ENCODE measurements around the gene SIGLEC10.

Gene SIGLEC10

DNA sequence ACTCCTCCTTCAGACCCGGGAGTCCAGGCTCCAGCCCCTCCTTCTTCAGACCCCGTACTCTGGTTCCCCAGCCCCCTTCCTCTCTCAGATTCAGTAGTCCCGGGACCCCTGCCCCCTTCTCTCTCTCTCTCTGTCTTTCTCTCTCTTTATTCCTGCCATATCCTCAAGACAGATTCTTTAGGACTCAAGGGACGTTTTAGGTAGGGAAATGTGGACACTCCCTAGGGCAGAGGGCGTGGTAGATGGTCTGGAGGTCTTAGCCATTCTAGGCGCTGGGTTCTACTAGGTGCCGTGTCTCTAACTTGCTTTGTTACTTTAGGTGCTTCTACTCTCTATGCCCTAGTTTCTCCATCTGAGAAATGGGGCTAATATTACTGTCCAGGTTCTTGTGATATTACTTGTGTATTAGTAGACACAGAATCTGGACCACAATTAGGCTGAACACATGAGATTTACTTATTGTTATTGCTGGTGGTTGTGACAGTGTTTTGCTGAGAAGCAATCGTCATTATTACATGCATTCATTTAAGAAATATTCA, 26.3 kb downstream of the SIGLEC10 start:
- DNase-seq: no peak

DNA sequence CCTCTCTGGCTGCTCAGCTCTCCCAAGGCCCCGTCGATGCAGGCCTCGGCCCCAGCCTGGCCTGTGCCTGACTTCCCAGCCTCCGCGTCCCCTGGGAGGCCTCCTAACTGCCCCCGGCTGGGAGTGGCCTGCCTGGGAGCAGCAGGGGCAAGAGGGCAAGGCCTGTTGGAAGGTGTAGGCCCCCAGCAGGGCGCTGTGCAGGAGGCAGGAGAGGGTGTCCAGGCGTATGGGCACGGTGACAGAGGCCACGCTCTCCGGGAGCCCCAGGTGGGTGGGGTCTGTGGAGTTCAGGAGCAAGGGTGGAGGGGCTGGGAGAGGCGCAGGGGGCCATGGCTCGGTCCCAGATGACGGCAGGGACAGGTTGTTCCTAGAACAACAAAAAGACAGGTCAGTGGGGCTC, 28.3 kb downstream of the SIGLEC10 start:
- DNase-seq: no peak

DNA sequence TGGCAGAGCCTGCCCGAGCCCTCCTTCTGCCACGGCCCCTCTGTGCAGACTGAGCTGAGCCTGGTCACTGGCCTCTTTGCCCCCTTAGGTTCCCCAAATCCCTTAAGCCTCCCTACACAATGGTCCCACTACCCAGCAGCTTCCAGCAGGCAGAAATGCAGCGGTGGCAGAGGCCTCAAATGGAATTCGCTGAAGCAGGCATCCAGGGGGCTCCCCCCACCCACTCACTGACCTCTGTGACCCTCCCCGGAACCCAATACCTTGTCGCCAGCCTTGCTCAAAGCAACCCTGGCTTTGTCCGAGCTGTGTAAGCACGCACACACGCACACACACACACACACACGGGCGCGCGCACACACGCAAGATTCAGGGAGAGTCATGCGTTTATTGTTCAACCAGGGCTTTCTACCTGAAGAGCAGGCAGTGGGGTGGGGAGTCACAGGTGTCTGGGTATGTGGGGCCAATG, 29.5 kb downstream of the SIGLEC10 start, which contains the start of gene LIM2:
TSS of gene LIM2 (minus strand) at position 51 of the 466 bp plus-strand sequence. CDS start 531 bp downstream, outside the sequence.
- DNase-seq: no peak

DNA sequence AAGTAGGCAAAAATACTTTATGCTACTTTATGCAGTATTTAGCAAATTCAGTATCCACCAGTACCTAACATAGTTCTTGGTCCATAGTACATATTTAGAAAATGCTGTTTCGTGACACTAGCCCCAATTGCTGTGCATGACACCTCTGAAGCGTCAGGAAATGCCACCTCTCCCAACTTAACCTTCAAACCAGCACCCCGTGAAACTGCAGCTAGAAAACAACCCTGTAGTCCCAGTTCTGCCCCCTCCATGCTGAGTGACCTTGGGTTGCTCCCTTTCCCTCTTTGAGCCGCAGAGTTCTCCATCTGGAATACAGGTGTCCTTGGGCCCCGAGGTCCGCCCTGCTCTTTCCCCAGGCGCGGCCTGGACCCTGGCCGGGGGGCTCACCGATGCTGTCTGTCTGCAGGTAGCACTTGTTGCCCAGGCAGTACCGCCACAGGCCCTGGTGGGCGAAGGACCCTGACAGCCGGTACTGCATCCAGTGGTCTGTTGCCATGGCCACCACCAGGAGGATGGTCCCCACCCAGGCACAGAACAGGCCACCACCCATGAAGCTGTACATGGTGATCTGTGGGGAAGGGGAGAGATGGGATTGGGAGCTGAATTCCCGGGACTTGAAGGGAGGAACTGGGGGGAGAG, 30.4 kb downstream of the SIGLEC10 start:
- DNase-seq: peak; percentile 39

DNA sequence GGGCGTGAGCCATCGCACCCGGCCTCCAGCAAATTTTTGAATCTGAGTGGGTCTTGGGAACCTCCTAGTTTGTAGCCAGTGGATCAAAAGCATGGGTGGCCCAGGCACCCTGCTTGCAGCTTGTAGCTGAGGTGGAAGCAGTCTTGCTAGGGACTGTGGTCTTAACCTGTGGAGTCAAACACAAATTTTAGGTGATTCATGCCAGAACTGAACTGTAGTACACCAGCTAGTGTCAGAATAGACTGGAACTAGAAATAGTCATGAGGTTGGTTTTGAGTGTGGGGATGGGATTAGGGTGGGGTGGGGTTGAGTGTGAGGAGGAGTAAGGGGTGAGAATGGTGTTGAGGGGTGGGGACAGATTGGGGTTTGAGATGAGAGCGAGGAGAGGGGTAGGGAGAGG, 35.4 kb downstream of the SIGLEC10 start:
- DNase-seq: no peak

DNA sequence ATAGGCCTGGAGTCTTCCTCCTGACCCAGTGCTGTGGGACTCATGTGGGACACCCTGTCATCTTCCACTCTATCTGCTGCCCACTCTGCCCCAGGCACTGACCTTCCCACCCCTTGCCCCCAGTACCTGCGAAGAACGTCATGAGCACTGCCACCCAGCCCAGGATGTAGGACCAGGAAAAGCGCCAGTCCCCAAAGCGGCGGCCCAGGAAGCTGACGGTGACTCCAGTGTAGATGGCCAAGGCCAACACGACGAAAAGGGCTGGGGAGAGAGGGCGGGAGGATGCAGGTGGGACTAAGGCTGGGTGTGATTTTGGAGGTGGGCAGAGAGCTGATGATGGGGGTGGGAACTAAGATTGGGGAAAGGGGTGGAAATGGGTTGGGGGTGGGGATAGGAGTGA, 37.1 kb downstream of the SIGLEC10 start:
- DNase-seq: no peak

DNA sequence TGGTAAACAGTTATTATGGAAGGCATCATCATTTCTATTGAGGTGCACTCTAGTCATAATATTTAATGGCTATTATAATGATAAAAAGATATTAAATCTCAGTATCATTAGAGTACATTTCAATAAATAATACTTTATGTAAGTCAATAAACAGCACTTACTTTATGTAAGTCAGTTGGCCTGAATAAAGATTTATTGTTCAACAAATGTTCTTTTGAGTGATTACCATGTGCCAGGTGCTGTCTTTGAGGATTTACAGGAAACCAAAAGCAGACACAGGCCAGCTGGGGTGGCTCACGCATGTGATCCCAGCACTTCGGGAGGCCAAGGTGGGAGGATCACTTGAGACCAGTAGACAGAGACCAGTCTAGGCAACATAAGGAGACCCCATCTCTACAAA, 40.0 kb downstream of the SIGLEC10 start:
- DNase-seq: no peak

DNA sequence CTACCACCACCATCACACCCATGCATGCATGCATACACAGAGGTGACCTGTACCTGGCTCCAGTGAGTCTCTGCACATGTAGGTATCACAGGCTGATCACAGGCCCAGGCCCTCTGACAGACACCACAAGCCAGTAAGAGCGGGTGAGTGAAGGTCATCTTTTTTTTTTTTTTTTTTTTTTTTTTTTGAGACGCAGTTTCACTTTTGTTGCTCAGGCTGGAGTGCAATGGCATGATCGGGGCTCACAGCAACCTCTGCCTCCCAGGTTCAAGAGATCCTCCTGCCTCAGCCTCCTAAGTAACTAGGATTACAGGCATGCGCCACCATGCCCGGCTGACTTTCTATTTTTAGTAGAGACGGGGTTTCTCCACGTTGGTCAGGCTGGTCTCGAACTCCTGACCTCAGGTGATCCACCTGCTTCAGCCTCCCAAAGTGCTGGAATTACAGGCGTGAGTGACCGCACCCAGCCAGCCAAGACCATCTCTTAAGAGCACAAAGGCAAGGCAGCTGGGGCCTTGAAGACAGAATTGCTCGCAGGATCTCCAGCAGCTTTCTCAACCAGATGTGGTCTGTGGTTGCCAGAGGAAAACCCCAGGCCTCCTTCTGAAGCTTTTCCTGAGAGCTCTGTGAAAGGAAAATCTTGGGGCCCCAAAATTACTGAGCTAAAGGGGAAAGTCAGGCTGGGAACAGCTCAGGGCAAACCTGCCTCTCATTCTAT, 41.8 kb downstream of the SIGLEC10 start:
- peak; percentile 35 for DNase-seq

DNA sequence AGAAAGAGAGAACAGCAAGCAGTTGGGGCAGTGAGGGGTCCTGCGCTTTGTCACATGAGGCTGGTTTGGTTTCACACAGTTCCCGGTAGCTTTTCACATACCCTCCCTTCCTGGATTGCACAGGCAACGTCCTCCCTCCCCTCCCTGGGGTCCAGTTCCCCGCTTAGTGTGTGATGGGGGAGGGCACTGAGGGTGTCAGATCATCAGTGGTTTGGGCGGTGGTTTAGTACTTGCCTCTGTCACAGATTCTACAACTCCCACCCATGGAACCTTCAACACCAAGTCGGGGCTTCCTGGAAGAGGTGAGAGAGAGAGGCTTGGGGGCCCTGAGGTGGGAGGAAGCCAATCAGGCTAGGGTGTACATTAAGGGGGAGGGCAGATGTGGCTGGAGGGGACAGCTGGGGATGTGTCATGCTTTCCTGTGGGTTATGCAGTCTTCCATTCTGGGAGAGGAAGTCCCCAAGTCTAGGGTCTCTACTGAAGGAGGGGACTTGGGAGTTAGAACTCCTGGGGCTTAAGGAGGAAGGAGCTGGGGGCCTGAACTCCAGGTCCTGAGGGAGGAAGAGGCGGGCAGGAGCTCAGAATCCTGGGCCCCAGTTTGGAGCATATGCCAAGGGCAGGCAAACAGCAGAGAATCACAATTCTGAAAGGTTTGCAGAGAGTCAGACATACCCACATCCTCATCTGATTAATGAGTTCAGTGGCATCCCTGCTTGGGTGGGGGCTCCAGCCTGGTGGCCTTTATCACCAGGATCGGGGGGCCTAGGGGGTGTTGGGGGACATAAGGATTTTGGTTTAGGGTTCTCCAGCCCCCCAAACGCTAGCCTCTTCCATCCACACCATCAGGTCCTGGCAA, 44.6 kb downstream of the SIGLEC10 start, which contains the start of gene NKG7:
TSS of gene NKG7 (minus strand) at position 6 of the 856 bp plus-strand sequence. CDS start 119 bp downstream, outside the sequence.
- peak; percentile 82 for DNase-seq

DNA sequence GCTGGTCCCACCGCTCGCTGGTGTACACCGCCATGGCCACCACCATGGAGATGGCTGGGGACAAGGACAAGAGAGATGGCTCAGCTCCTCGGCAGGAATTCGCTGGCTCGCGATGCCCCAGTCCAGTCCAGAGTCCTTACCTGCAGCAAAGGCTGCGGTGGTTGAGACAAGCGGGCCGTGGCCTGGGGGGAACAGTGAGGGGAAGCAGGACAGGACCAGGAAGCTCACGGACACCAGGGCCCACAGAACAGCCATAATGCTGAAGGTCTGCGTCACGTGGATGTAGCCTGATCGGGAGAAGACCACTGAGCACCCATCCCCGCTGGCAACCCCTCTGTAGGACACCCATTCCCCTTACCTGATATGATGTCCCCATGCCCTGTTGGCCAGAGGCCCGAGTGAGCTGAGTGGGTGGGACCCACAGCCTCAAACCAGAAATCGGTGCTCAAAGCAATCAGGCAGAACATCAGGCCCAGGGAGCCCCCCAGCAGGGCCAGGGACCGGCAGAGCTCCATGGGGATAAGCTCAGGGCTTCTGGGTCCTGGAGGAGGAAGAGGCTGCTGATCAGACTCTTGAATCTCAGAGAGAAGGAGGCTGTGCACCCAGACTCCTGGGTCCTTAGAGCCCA, 45.3 kb downstream of the SIGLEC10 start:
- no peak for DNase-seq

DNA sequence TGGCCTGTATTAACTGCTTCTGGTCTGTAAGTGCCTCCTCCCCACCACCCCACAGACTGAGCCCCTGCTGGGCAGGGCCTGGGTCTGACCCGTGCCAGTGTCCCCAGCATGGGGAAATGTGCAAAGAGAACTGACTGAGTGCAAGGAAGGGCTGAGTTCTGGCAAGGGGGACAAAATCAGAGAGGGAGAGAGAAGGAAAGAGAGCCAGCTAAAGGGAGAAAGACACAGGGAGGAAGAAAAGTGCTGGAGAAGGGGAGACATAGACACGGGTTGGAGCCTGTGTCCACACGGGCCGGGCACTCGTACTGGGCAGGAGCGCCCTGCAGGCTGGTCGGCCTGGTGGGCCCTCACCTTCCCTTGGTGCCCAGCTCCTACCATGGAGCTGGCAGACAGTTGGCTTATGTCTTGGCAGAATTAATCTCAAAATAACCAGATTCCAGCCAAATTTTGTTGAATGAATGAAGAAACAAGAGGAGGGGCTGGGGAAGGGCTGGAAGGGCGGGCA, 46.2 kb downstream of the SIGLEC10 start:
- DNase-seq: no peak

DNA sequence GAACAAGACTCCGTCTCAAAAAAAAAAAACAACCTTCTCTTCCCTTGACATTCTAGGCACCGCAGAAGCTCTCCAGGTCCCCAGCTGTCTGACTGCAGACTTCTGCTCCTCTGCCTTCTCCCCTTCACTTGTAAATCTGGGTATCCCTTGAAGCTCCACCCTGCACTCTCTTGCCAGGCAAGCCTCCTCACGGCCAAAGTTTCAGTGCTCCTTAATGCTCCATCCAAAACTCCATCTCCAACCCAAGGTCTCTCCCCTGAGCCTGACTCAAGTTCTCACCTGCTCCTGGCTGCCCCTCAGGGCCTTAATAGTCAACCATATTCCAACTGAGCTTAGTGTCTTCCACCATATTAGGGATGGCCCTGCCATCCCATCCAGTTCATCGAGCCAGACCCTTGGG, 47.2 kb downstream of the SIGLEC10 start:
- no peak for DNase-seq

DNA sequence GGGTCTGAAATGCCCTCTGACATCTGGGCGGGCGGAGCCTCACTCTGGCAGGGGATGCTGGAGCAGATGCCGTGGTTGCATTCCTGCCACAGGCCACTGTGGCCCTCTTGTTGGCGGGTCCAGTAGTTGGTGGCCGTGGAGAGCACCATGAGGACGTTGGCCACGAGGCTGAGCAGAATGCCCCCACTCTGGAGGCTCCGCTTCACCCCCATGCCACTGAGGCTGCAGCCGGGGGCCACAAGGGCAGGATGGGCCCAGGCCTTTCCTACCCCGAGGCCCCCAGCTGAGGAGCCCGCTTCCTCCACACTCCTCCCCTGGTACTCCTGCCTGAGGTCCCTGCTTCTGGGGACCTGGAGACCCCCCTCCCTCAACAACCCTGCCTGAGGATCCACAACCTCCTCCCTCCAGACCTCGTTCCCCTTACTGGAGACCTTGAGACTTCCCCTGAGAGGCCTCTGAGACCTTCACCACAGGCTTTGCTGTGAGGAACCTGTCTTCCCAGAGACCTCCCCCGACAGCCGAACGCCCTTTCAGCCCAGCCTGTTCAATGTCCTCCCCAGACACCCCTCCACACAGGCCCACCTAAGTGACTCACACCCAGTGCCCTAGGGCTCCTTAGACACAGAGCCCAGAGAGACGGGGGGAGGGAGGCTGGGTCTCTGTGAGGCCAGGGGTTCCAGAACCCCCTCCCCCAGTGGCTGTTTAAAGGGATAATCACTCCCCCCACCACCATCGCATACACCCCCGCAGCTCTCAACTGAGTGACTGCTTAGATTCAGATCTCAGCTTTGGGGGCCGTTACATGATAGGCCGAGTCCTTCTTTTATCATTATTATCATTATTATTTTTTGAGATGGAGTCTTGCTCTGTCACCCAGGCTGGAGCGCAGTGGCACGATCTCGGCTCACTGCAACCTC, 48.8 kb downstream of the SIGLEC10 start, which contains the start of gene CLDND2:
TSS of gene CLDND2 (minus strand) at position 638 of the 917 bp plus-strand sequence. CDS start at position 212, 426 bp downstream.
- DNase-seq: peak; percentile 44

DNA sequence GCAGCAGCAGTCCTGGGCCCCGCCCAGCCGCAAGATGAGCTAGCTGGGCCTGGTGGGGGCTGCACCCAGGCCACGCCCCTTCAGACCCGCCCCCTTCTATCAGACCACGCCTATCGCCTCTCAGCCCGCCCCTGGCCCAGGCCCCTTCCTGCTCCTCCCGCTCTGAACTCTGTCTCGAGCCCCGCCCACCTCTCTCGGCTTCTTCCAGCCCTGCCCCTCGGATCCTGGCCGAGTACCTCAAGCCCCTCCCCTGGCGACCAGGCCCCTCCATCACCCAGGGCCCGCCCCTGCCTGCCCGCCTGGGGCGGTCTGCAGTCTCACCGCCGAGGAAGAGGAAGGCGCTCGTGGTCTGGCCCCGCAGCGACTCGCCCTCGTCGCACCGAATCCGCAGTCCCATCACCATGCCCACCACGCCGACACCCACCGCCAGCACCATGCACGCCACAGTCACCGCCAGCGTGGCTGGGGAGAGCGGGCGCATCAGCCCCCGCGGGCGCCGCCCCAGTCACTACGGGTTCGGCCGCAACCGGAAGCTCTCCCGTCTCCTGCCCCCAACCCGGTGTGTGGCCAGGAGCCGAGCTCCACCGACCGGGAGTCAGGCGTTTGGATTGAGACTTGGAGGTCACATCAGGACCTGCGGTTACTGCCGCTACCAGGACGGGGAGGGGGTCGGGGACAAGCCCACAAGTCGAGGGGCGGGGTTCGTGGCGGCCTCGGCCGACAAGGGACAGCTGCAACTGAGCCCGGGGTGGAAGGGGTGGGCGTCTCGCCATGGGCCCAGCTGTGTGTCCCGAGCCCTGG, 49.7 kb downstream of the SIGLEC10 start:
- peak; percentile 95 for DNase-seq

DNA sequence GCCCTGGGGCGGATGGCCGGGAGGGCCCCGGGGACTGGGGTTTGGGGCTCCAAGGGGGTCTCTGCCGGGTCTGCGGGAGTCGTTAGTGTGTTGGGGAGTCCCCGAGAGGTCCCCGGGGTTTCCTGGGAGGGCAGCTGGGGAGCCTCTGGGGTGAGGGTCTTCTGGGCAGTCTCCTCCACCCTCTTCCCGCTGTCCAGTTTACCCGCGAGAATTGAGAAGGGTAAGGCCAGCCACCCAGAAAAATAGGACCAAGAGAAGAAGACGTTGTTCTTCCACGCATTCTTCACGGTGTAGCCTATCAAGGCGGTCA, 50.2 kb downstream of the SIGLEC10 start:
- no peak for DNase-seq

DNA sequence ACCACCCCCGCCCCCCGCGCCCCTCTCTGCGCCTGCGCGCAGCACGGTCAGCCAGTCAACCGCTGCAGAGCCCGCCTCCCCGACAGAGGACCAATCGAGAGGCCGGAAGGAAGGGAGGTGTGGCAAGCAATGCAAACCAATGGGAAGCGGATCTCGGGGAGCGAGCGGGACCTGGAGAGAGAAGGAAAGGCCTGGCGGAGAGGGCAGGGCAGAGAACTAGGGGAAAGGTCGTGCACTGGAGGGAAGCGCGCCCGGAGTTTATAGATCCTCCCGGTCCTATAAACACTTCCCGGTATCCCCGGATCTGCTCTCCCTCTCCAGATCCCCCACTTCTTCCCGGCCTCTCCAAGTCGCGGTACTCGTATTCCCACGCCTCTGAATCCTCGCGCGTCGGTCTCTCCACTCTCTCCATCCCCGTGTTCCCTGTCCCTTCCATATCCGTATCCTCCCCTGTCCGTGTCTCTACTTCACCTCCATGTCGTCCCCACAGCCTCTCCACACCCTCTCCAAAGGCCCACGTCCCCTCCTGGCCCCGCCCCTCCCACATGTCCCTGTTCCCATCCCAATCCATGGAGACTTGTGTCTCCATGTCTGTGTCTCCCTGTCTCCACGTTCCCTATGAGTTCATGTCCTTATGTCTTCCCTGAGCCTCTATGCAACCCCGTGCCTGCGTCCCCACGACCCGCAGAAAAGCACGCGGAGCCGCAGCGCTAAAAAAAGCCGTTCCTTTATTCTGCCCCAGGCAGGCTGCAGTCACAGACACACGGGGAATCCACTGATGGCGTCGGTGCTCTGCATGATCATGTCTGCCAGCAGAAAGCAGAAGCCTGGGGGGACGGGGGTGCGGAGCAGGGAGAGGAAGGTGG, 50.8 kb downstream of the SIGLEC10 start:
- peak; percentile 90 for DNase-seq

DNA sequence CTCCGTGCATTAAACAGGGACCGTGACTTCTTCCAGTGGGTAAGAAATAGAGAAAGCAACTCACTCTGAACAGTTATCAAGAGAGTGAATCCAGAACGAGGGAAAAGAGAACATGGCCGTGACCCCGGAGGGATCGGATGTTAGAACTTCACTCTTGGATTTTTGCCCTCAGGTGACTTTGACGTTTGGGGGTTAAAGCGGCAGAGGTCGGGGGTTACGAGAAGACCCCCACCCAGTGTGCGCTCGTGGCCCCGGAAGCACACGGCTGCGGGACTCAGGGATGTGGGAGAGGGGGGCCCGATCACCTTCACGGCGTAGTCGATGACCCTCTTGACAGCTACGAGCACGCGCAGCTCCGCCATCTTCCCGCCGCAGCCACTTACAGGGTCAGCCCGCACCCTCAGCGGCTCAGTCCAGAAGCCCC, 51.5 kb downstream of the SIGLEC10 start, which contains the start of gene ETFB:
TSS of gene ETFB (minus strand) at position 424 of the 424 bp plus-strand sequence. CDS start at position 362, 62 bp downstream.
- DNase-seq: no peak

DNA sequence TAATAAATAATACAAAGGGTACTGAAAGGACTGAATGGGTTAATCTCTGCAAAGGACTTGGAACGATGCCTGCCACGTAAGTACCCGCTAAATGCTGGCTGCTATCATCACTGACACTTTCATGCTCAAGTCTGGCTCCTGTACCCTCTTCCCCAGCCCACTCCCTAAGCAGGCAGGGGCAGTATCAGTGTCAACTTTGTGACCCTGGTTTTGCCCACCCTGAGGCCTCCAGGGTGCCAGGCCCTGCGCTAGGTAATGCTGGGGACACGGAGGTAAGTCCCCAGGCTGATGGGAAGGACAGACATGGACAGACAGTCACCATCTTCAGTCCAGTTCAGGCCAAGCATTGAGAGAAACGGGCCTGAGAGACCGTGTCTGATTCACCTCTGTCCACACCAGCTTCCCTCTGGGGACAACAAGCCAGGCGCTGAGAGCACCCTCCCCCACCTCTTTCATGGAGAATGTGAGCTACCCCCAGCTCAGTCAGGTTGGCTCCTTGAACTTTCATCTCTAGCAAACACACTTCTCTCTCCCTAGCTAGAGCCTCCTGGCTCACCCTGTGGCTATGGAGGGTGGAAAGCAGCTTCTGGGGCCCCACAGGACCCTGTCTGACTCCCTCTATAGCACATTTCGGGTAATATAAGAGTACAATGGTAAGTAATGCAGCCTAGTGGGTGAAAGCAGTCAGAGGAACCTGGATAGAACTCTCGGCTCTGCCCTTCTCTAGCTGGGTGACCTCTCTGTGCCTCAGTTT, 52.1 kb downstream of the SIGLEC10 start:
- no peak for DNase-seq
